Measurements from ENCODE around the gene FLT1. TPM values are rescaled to one million over a fixed set of nuclear protein-coding genes. Genes with fewer than 3 reads are reported as not detected.
A peak's percentile ranks its signal among the peaks of the same experiment; 100 is the strongest.

Gene FLT1
- total RNA-seq, 2 experiments from 2014 or later = 2.0 to 2.5 TPM

DNA sequence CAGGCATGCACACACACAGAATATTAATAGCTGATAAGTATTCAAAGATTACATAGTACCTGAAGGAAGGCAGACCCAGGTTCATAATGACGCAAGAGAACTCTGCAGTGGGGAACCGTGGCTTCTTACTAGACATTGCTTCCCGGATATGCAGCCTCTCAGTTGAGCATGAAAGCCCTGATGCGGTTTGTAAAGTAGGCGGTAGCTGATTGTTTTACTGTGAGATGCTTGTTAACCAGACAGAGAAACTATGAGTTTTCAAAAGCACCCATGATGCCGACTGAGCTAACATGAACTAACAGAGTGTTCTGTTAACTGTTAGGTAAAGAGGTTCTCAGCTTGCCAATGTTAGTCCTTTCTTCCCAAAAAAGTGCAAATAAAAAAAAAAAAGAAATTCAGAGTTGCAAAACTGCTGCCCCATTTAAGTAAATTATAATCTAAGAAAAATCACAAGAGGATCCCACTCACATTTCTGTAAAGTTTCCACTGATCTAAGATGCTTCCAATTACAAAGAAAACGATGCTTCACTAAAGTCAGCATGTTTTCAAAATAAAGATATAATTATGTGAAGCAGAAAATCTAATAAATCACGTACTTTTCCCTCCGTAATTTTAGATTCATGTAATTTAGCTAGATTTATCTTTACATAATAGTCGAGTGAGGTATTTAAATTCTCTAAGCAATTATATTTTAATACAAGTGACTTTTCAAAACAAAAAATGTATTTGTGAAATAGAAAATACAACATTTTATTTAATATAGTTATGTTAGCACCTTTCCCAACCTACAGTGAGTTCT lies 2.2 kb downstream of the FLT1 start:
- Mint-ChIP-seq H3K9me3 (no peaks in the 10 kb centered on the region), H3K4me1 (peaks cover 17% of the 10 kb centered on the region)

DNA sequence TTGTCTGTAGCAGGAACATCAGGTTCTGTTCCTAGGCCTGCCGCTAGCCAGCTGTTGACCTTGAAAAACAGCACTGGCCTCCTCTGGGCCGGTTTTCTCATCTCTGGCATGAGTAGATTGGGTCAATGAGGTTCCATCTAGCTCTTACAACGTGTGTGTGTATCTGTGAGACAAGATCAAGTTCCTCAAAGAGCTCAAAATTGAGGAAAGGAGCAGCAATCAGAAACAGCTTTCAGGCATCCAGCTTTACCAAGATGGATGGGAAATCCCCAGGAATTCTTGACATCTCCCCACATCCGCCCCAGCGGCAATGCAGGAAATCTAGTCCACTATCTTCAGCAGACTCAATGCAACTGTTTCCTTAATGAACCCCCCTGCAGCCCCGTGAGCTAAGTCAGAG lies 4.9 kb downstream of the FLT1 start:
- Mint-ChIP-seq H3K9me3 (no peaks in the 10 kb centered on the region), H3K27ac (no peak overlapping the region), H3K27me3 (peaks cover 41% of the 10 kb centered on the region), H3K4me3 (no peak overlapping the region), H3K36me3 (ENCODE audit: low read depth) (no peaks in the 10 kb centered on the region), H3K4me1 (peaks cover 14% of the 10 kb centered on the region)
- CTCF ChIA-PET = no interaction called here
- DNase-seq = no peak
- POLR2A ChIA-PET = no interaction called here

More for the DNA sequence above, 2.2 kb downstream of the FLT1 start:
- H3K27ac Mint-ChIP-seq = no peak overlapping the region
- H3K4me3 Mint-ChIP-seq = peak overlapping the region; percentile 49
- peaks cover 67% of the 10 kb centered on the region for H3K27me3 Mint-ChIP-seq
- DNase-seq = peak; percentile 52
- ChIA-PET POLR2A (interaction anchor here (0.9 kb wide), 1 partner anchor 12 kb away, joined by 3 read pairs; no protein-coding TSS in a partner anchor), CTCF (interaction anchor here (1.3 kb wide), 1 partner anchor 169 kb away, joined by 3 read pairs; no protein-coding TSS in a partner anchor)
- no peaks in the 10 kb centered on the region for H3K36me3 Mint-ChIP-seq (ENCODE audit: low read depth)

DNA sequence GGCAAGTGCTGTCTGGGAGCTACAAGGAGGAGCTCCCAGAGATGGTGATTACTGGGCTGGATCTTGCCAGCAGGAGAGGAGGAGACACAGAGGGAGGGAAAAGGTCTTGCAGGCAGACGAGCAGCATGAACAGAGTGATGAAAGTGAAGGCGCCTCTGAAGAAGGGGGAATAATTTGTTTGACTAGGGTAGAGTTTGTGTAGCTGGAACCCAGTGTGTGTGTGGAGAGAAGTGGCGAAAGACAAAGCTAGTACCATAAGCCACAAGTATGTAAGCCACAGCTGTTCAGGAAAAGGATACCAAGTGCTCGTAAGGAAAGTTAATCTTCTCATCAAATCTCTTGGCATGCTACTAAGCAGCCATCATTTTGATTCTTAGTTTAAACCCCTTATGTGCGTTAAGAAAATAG lies 5.4 kb downstream of the FLT1 start:
- POLR2A ChIA-PET = interaction anchor here (0.7 kb wide), 1 partner anchor 169 kb away, joined by 3 read pairs; the partner anchor contains the start of gene POMP
- DNase-seq = no peak
- CTCF ChIA-PET = no interaction called here
- H3K4me1 Mint-ChIP-seq = peaks cover 14% of the 10 kb centered on the region
- no peaks in the 10 kb centered on the region for H3K36me3 Mint-ChIP-seq (ENCODE audit: low read depth)
- peaks cover 43% of the 10 kb centered on the region for H3K27me3 Mint-ChIP-seq
- H3K9me3 Mint-ChIP-seq = no peaks in the 10 kb centered on the region
- no peak overlapping the region for H3K4me3 Mint-ChIP-seq
- H3K27ac Mint-ChIP-seq = no peak overlapping the region

DNA sequence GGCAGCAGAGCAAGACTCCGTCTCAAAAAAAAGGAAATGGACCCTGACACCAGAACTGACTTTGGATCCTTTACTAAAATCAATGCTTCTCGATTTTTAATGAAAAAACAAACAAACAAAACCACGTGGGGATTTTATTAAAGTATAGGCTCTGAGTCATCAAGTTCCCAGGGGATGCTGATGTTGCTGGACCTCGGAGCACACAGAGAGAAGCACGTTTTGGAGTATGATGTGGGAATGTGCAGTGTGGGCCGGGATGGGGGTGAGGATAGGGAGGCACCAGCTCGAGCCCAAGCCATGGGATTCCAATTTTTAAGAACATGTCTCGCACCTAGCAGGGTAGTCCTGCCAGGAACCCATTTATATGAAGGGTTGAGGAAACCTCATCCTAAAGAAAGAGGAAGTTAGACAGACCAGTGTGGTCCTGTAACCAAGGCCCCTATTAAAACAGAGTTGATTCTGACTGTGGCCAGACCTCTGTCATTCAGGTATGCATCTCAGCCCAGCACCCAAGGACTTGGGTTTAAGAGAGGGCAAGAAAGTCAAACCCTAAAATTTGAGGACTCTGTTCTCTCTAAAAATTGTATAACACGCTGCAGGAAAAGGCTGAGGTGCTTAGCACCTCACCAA lies 6.4 kb downstream of the FLT1 start:
- H3K4me1 Mint-ChIP-seq = peaks cover 11% of the 10 kb centered on the region
- ChIA-PET CTCF (no interaction called here), POLR2A (interaction anchor here (0.7 kb wide), 1 partner anchor 170 kb away, joined by 3 read pairs; the partner anchor contains the start of gene POMP)
- no peaks in the 10 kb centered on the region for H3K9me3 Mint-ChIP-seq
- H3K36me3 Mint-ChIP-seq (ENCODE audit: low read depth) = no peaks in the 10 kb centered on the region
- no peak overlapping the region for H3K27ac Mint-ChIP-seq
- DNase-seq = no peak
- H3K27me3 Mint-ChIP-seq = peaks cover 38% of the 10 kb centered on the region
- no peak overlapping the region for H3K4me3 Mint-ChIP-seq

DNA sequence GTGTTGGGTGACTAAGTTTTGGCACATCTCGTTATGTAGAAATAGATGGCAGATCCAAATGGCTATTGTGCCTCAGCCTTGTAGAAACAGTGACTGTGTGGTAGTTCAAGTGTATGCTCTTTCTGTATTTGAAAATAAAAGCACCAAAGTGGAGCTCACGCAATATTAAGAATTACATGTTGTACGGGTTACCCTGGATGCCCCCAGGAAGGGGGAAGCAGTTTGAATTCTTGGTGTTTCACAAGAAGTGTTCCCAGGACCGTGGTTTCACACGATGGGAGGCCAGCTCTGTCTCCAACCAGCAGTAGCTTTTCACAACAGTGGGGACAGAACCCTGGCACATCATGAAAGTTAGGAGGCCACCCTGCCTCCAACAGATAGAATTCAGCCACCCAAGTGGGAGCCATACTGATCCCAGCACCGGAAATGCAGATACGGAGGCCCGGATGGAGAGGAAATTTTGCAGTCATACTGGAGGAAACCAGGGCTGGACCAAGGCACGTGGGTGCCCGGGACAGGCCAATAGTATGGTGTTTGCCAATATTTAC lies 8.9 kb downstream of the FLT1 start:
- Mint-ChIP-seq H3K27ac (no peak overlapping the region), H3K27me3 (peaks cover 30% of the 10 kb centered on the region), H3K4me3 (no peak overlapping the region), H3K4me1 (no peaks in the 10 kb centered on the region), H3K36me3 (ENCODE audit: low read depth) (no peaks in the 10 kb centered on the region), H3K9me3 (no peaks in the 10 kb centered on the region)
- ChIA-PET POLR2A (no interaction called here), CTCF (no interaction called here)
- DNase-seq = no peak

DNA sequence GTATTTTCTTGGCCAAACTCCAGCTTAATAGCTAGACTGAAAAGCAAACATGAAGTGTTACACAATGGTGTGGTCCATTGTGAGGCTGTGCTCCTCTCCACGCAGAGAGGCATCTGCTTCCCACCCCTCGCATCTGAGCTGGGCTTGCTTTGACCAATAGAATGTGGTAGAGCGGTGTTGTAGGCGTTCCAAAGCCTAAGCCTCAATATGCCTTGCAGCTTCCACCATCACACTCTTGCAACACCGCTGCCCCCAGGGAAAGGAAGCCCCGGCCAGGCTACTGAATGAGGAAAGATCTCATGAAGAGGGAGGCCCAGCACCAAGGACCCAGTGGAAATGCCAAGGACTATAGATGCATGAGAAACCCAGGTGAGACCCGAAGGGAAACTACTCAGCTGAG lies 9.4 kb downstream of the FLT1 start:
- ChIA-PET POLR2A (no interaction called here), CTCF (no interaction called here)
- Mint-ChIP-seq H3K36me3 (ENCODE audit: low read depth) (no peaks in the 10 kb centered on the region), H3K4me1 (no peaks in the 10 kb centered on the region), H3K4me3 (no peak overlapping the region), H3K27ac (no peak overlapping the region), H3K27me3 (peaks cover 26% of the 10 kb centered on the region), H3K9me3 (no peaks in the 10 kb centered on the region)
- DNase-seq = no peak

DNA sequence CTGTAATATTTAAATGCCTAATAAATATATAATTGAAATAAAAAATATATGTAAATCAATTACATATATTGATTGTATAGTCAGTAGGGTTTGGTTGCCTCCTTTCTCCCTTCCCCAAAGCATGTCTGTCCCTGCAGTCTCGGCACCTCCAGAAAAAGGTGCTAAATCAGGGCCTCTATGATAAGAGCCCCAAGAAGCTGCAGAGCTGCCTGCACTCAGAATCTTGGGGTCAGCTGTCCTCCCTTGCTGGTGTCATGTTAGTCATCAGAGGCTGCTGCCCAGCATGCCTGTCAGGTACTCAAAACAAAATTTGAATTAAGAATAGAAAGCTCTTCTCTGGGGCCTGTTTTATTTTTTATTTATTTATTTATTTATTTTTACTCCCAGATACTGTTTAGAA lies 9.8 kb downstream of the FLT1 start:
- CTCF ChIA-PET = no interaction called here
- Mint-ChIP-seq H3K27ac (no peak overlapping the region), H3K4me1 (no peaks in the 10 kb centered on the region), H3K27me3 (peaks cover 23% of the 10 kb centered on the region), H3K9me3 (no peaks in the 10 kb centered on the region), H3K36me3 (ENCODE audit: low read depth) (no peaks in the 10 kb centered on the region), H3K4me3 (no peak overlapping the region)
- POLR2A ChIA-PET = no interaction called here
- DNase-seq = no peak

DNA sequence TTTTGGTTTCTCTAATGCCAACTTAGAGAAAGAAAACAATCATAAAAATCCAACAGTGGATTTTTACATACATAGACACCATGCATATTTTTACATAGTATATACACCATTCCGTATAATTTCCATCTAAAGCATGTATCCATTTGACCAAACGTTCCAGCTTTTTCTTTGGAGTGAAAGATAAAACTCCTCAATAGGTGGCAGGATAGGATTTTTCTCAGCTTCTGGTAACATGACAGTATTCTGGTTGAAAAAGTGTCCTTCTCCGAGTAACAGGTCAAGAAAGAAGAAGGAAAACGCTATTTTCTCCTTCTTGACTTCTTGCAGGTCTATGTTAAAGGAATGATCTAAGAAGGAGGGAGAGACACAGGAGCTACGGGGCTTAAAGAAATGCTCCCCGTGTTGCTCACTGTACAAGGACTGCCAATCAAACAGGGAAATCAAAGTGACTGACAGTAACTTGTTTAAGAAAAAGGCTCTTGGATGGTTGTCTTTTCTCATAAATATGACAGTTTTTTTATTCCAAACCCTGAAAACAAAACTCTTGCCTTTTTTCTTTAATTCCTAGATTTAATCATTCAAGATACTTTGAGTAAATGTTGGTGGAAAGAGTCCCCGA lies 11.5 kb downstream of the FLT1 start:
- Mint-ChIP-seq H3K4me3 (no peak overlapping the region), H3K9me3 (no peaks in the 10 kb centered on the region)
- CTCF ChIA-PET = no interaction called here

DNA sequence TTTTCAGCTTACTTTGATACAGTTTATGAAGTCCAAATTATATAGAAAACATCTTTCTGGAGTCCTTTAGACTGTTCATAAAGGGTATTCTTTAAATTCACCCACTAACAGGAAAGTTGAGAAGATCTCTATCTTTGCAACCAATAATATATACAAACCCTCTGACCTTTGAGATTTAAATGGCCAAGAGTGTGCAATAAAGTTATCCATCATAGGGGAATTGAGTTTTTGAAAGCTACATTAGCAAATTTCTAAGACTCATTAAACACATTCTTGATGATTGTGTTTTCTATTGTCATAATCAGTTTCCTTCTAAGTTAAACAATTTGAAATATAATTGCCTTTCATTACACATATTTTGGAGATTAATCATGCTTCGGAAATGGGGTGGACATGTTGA lies 15.9 kb downstream of the FLT1 start:
- POLR2A ChIA-PET = no interaction called here
- Mint-ChIP-seq H3K4me1 (peaks cover 3% of the 10 kb centered on the region), H3K27me3 (peaks cover 21% of the 10 kb centered on the region), H3K36me3 (ENCODE audit: low read depth) (no peaks in the 10 kb centered on the region), H3K9me3 (no peaks in the 10 kb centered on the region), H3K4me3 (no peak overlapping the region), H3K27ac (no peak overlapping the region)
- DNase-seq = no peak
- CTCF ChIA-PET = interaction anchor here (0.5 kb wide), 1 partner anchor 318 kb away, joined by 4 read pairs; no protein-coding TSS in a partner anchor

More for the DNA sequence above, 11.5 kb downstream of the FLT1 start:
- no peak for DNase-seq
- POLR2A ChIA-PET = no interaction called here
- H3K4me1 Mint-ChIP-seq = no peaks in the 10 kb centered on the region
- no peak overlapping the region for H3K27ac Mint-ChIP-seq
- peaks cover 16% of the 10 kb centered on the region for H3K27me3 Mint-ChIP-seq
- no peaks in the 10 kb centered on the region for H3K36me3 Mint-ChIP-seq (ENCODE audit: low read depth)

DNA sequence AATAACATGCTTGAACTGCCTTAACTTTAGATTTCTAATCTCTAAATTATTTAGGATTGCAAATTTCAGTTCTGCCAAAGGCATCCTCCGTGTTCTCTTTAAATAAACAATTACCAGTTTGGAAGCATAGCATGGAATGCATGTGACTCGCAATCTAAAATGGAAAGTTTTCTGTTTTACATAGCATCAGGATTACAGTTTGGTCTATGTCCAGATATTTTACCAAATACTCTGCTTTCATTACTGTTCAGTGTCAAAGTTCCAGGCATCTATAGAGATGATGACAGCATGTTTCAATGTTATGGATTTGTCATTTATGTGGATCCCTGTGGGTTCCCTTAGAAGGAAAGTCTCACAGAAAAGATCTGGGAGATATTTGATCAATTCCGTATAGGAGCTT lies 16.8 kb downstream of the FLT1 start:
- CTCF ChIA-PET = interaction anchor here (0.5 kb wide), 1 partner anchor 319 kb away, joined by 4 read pairs; no protein-coding TSS in a partner anchor
- DNase-seq = no peak
- Mint-ChIP-seq H3K36me3 (ENCODE audit: low read depth) (no peaks in the 10 kb centered on the region), H3K4me3 (no peak overlapping the region), H3K4me1 (peaks cover 3% of the 10 kb centered on the region), H3K9me3 (no peaks in the 10 kb centered on the region), H3K27ac (no peak overlapping the region), H3K27me3 (peaks cover 18% of the 10 kb centered on the region)
- POLR2A ChIA-PET = no interaction called here

DNA sequence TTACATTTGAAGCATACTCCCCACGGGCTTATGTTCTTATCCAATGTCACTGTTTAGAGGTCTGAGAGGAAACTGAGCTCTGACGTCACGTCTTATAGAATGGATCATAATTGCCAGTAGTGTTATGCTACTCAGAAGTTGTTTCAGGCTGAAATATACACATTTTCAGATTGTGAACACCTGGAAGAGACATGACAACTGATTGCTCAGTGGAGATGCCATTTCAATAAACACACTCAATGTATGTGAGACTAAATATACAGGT lies 17.3 kb downstream of the FLT1 start:
- Mint-ChIP-seq H3K27me3 (peaks cover 17% of the 10 kb centered on the region), H3K27ac (no peak overlapping the region), H3K9me3 (no peaks in the 10 kb centered on the region), H3K4me1 (peaks cover 3% of the 10 kb centered on the region), H3K36me3 (ENCODE audit: low read depth) (no peaks in the 10 kb centered on the region), H3K4me3 (no peak overlapping the region)
- no peak for DNase-seq
- ChIA-PET CTCF (no interaction called here), POLR2A (no interaction called here)

DNA sequence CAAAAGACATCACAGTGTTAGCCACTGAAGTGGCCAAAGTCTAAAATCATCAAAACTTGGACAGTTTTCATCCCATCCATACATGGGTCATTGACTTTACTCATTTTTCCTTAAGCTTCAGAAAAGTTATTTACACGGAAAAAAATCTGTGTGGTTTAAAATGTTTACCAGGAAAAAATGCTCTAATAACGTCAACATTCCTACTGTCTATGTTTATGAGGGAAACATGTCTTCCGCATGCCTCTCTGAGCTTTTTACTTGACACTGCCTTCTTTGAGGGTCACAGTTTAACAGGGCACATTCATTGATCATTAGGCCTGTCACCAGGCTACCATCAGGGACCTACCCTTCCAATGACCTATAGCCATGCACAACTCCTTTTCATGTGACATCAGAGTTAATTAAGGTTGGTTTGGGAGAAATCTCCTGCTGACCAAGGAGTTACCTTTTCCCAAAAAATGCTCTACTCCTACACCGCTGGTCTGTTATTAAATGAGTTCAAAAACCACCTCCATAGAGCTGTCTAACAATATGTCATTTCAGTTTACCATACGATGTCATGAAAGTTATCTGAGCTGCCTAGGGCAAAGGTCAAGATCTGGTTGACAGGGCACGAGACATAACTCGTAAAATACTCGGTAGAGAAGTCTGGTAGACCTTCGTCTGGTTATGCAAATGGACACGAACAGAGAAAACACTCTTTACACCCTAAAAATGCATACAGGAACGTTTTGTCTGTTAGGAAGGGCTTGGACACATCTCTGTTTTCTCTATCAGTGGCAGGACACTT lies 17.8 kb downstream of the FLT1 start:
- peaks cover 14% of the 10 kb centered on the region for H3K27me3 Mint-ChIP-seq
- ChIA-PET POLR2A (no interaction called here), CTCF (no interaction called here)
- DNase-seq = no peak
- H3K27ac Mint-ChIP-seq = no peak overlapping the region
- no peak overlapping the region for H3K4me3 Mint-ChIP-seq
- no peaks in the 10 kb centered on the region for H3K36me3 Mint-ChIP-seq (ENCODE audit: low read depth)
- H3K9me3 Mint-ChIP-seq = no peaks in the 10 kb centered on the region
- H3K4me1 Mint-ChIP-seq = peaks cover 3% of the 10 kb centered on the region
